Measurements from ENCODE around the gene MRGPRE. TPM values are rescaled to one million over a fixed set of nuclear protein-coding genes. Genes with fewer than 3 reads are reported as not detected.

Gene MRGPRE
- total RNA-seq, 1 experiment from 2014 or later = not detected

DNA sequence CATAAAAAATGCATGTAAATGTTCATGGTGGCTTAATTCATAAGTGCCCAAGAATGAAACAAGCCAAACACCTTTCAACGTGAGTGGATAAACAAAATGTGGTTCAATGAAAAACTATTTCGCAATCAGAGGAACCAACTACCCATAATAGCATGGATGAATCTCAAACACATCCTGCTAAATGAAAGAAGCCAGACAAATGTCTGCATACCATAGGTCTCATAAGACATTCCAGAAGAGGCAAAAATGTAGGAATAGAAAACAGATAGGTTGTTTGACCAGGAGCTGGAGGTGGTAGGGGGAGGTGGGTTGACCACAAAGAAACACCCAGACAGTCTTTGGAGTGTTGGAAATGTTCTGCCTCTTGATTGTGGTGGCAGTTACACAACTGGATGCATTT lies 53.9 kb downstream of the MRGPRE start:
- no peaks in the 10 kb centered on the region for H4K20me1 ChIP-seq (ENCODE audit: control insufficient read depth, insufficient read depth, insufficient read length)
- H3K23me2 ChIP-seq (ENCODE audit: insufficient read length, low read depth, low read length, poor library complexity, severe bottlenecking) = no peaks in the 10 kb centered on the region
- Mint-ChIP-seq H3K27ac (no peak overlapping the region), H3K4me3 (no peak overlapping the region), H3K27me3 (ENCODE audit: low read depth) (peaks cover 9% of the 10 kb centered on the region), H3K9me3 (peaks cover 4 to 14% of the 10 kb centered on the region in 2 experiments; a peak in 3 of 5 replicates), H3K4me1 (no peaks in the 10 kb centered on the region), H3K36me3 (ENCODE audit: insufficient read depth in 1 of 3, low read depth in 3 of 3) (peaks cover 0 to 5% (median 3%) of the 10 kb centered on the region in 3 experiments; a peak in 1 of 7 replicates)
- no peak overlapping the region for H3K23ac ChIP-seq (ENCODE audit: insufficient read length, low read depth, low read length)
- no peak overlapping the region for H3K27ac ChIP-seq (ENCODE audit: insufficient read length, low read depth, low read length)
- H4K5ac ChIP-seq (ENCODE audit: insufficient read length, low read depth, low read length) = no peak overlapping the region
- H4K8ac ChIP-seq (replicated peaks; ENCODE audit: insufficient read length, low read depth, low read length) = no peak overlapping the region
- H3T11ph ChIP-seq (ENCODE audit: low read length) = no peak overlapping the region
- no peak overlapping the region for H4K91ac ChIP-seq (ENCODE audit: insufficient read length, low read depth, low read length)
- no peak overlapping the region for H2AFZ ChIP-seq (ENCODE audit: low read length)
- no peaks in the 10 kb centered on the region for H3K4me1 ChIP-seq (ENCODE audit: insufficient read depth, low read length)
- no peak overlapping the region; the same call in 1 of the 2 replicates for H2BK15ac ChIP-seq (ENCODE audit: low read depth, low read length)
- no peaks in the 10 kb centered on the region for H3K79me1 ChIP-seq (ENCODE audit: insufficient read depth, low read depth, low read length, poor library complexity, severe bottlenecking)
- H3K27me3 ChIP-seq (ENCODE audit: insufficient read depth, low read length) = no peaks in the 10 kb centered on the region
- TF ChIP-seq, protein P1, sequence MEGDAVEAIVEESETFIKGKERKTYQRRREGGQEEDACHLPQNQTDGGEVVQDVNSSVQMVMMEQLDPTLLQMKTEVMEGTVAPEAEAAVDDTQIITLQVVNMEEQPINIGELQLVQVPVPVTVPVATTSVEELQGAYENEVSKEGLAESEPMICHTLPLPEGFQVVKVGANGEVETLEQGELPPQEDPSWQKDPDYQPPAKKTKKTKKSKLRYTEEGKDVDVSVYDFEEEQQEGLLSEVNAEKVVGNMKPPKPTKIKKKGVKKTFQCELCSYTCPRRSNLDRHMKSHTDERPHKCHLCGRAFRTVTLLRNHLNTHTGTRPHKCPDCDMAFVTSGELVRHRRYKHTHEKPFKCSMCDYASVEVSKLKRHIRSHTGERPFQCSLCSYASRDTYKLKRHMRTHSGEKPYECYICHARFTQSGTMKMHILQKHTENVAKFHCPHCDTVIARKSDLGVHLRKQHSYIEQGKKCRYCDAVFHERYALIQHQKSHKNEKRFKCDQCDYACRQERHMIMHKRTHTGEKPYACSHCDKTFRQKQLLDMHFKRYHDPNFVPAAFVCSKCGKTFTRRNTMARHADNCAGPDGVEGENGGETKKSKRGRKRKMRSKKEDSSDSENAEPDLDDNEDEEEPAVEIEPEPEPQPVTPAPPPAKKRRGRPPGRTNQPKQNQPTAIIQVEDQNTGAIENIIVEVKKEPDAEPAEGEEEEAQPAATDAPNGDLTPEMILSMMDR (conservative IDR thresholded peaks at IDR 0.05) = no peak
- no peak overlapping the region for H3K9ac ChIP-seq (ENCODE audit: extremely low read depth, insufficient read length, low read length)
- H2AK5ac ChIP-seq (ENCODE audit: insufficient read length, low read length) = no peak overlapping the region
- no peak overlapping the region for H3K4me2 ChIP-seq (ENCODE audit: insufficient read depth, insufficient read length, low read length)
- no peak overlapping the region for H3K14ac ChIP-seq (ENCODE audit: insufficient read depth, low read length)
- H2BK12ac ChIP-seq (ENCODE audit: insufficient read length, low read depth, low read length) = no peak overlapping the region
- H3K56ac ChIP-seq (ENCODE audit: insufficient read length, low read depth, low read length) = no peak overlapping the region
- no peaks in the 10 kb centered on the region for H3K79me2 ChIP-seq (ENCODE audit: insufficient read depth, low read length)
- H2BK5ac ChIP-seq (ENCODE audit: insufficient read length, low read length) = no peak overlapping the region
- H3K18ac ChIP-seq (ENCODE audit: insufficient read length, low read depth, low read length) = no peak overlapping the region
- no peaks in the 10 kb centered on the region for H3K9me3 ChIP-seq (ENCODE audit: control insufficient read depth, low read depth, low read length)
- no peak overlapping the region for H2BK120ac ChIP-seq (ENCODE audit: low read depth, low read length, poor library complexity, severe bottlenecking)
- H2BK20ac ChIP-seq (ENCODE audit: low read depth, low read length, poor library complexity, severe bottlenecking) = no peak overlapping the region
- no CpG with 5 or more reads among the region's 2 CpGs for WGBS (ENCODE audit: extremely low coverage, insufficient read length, low lambda C conversion rate)
- no peak overlapping the region for H3K4ac ChIP-seq (ENCODE audit: low read depth, low read length)
- DNase-seq = no peak
